Esophagus muscularis mucosa (tissue), 4 donors: Measurements from ENCODE around the gene EYA2. TPM values are rescaled to one million over a fixed set of nuclear protein-coding genes. Genes with fewer than 3 reads are reported as not detected.
"Not testable (repeated sequence)": the region's sequence is repeated elsewhere in the genome, so short reads cannot be mapped to it uniquely, and the experiment has no call there.

ENCODE experiments used
- DNase-seq: peaks from one replicate; pipeline ENCODE4 v3.0.0-alpha.2; 2017; ENCODE audit errors: extremely low spot score
- H3K27ac ChIP-seq, 4 donors: fragments of 200-600 bp; sonication (generic); replicated peaks in 1 of 4; 1 replicate in 3 of 4; 2 replicates in 1 of 4; pipeline ENCODE4 v1.5.1; 2016 to 2019; ENCODE audit warnings: mild to moderate bottlenecking in 1 of 4
- H3K27me3 ChIP-seq, 4 donors: fragments of 200-600 bp; sonication (generic); one replicate each; pipeline versions ENCODE4 v1.5.1 to v1.6.0; 2016 to 2019
- H3K36me3 ChIP-seq, 4 donors: fragments of 200-600 bp; sonication (generic); one replicate each; pipeline ENCODE4 v1.5.1; 2016 to 2019
- H3K4me1 ChIP-seq, 4 donors: fragments of 200-600 bp; sonication (generic); one replicate each; pipeline ENCODE4 v1.5.1; 2016 to 2019
- H3K4me3 ChIP-seq, 4 donors: fragments of 200-600 bp; sonication (generic); 1 replicate in 2 of 4; 2 replicates in 2 of 4; pipeline ENCODE4 v1.5.1; 2016 to 2019; ENCODE audit warnings: mild to moderate bottlenecking in 4 of 4, moderate library complexity in 1 of 4
- H3K9me3 ChIP-seq, 4 donors: fragments of 200-600 bp; sonication (generic); 1 replicate in 3 of 4; 2 replicates in 1 of 4; pipeline ENCODE4 v1.5.1; 2016 to 2019
- CTCF ChIP-seq, 3 experiments: fragments of 200-600 bp in 2 of 3; fragments of 450-650 bp in 1 of 3; sonication (generic) in 2 of 3; IDR thresholded peaks; one replicate each; pipeline ENCODE4 v1.5.1; 2017 to 2019; ENCODE audit warnings: antibody characterized with exemption in 3 of 3, mild to moderate bottlenecking in 2 of 3, moderate library complexity in 1 of 3
- EP300 ChIP-seq: sonication (generic); formaldehyde crosslinking; IDR thresholded peaks from one replicate; pipeline ENCODE4 v1.6.1; 2017; ENCODE audit warnings: antibody characterized with exemption
- POLR2A ChIP-seq: fragments of 450-650 bp; IDR thresholded peaks from one replicate; pipeline ENCODE4 v1.6.1; 2017; ENCODE audit warnings: antibody characterized with exemption, moderate library complexity, mild to moderate bottlenecking, low read depth
- POLR2AphosphoS5 ChIP-seq, 2 donors: sonication (generic); formaldehyde crosslinking; IDR thresholded peaks; one replicate each; pipeline ENCODE4 v1.6.1; 2017; ENCODE audit warnings: antibody characterized with exemption in 2 of 2
- WGBS: methylation state at CpG from one replicate; pipeline ENCODE4 v1.1.5; 2018; 5-methylcytosine and 5-hydroxymethylcytosine counted together
- intact Hi-C: fragments of 100-400 bp; cut with DNase I; formaldehyde crosslinking; loops from one replicate; pipeline ENCODE4 v1.15.1; 2023
- total RNA-seq, 4 donors: library from RNA; depleted of rRNA; stranded (reverse); fragments of >200 nt; gene quantifications; one replicate each; pipeline versions ENCODE4 v1.1.0 to v1.2.1, GENCODE V29; 2016

EYA2 gene
- total RNA-seq, 4 donors from 2014 or later: 1.2 to 5.9 (median 4.2) TPM

- TF ChIP-seq POLR2A: no peak
- TF ChIP-seq CTCF (IDR thresholded peaks at IDR 0.05): no peak
- no peak for TF ChIP-seq POLR2AphosphoS5 (IDR thresholded peaks at IDR 0.05)
- TF ChIP-seq EP300: no peak
- H3K4me1 ChIP-seq: no peaks in the 10 kb centered on the region
- H3K36me3 ChIP-seq: no peaks in the 10 kb centered on the region
- no peak for DNase-seq
- H3K27ac ChIP-seq: no peak overlapping the region
- H3K9me3 ChIP-seq: no peaks in the 10 kb centered on the region
- no peak overlapping the region for H3K4me3 ChIP-seq
- WGBS: 73% methylated on average over 4 of the region's 4 CpGs
- H3K27me3 ChIP-seq: peaks cover 0 to 10% (median 0%) of the 10 kb centered on the region in 4 donors
- intact Hi-C loops: no loop called here
These were observed 19.6 kb upstream of the EYA2 start for GRCh38 chr20:46875059-46875458.

- WGBS: 82% methylated on average over 5 of the region's 5 CpGs
- H3K27ac ChIP-seq: no peak overlapping the region
- no peaks in the 10 kb centered on the region for H3K36me3 ChIP-seq
- DNase-seq: no peak
- peaks cover 0 to 13% (median 11%) of the 10 kb centered on the region in 4 donors for H3K4me1 ChIP-seq
- intact Hi-C loops: no loop called here
- H3K9me3 ChIP-seq: no peaks in the 10 kb centered on the region
- peaks cover 0 to 11% (median 0%) of the 10 kb centered on the region in 4 donors for H3K27me3 ChIP-seq
- no peak overlapping the region for H3K4me3 ChIP-seq
- TF ChIP-seq EP300 (no peak), POLR2A (no peak), CTCF (IDR thresholded peaks at IDR 0.05) (no peak), POLR2AphosphoS5 (IDR thresholded peaks at IDR 0.05) (no peak)
These were observed 15.3 kb upstream of the EYA2 start for GRCh38 chr20:46879386-46879785.

GRCh38 chr20:46879963-46880362 lies 14.7 kb upstream of the EYA2 start:
- H3K27ac ChIP-seq, H3K9me3 ChIP-seq, DNase-seq, intact Hi-C loops, H3K36me3 ChIP-seq, H3K4me3 ChIP-seq: not testable (repeated sequence)
- peaks cover 0 to 16% (median 13%) of the 10 kb centered on the region in 4 donors for H3K4me1 ChIP-seq
- H3K27me3 ChIP-seq: peaks cover 0 to 11% (median 0%) of the 10 kb centered on the region in 4 donors
- 93% methylated on average over 5 of the region's 5 CpGs for WGBS

- no peak for TF ChIP-seq CTCF (IDR thresholded peaks at IDR 0.05)
- no peak for TF ChIP-seq POLR2AphosphoS5 (IDR thresholded peaks at IDR 0.05)
- TF ChIP-seq EP300: no peak
- no peak for TF ChIP-seq POLR2A
- intact Hi-C loops: no loop called here
- peaks cover 0 to 11% (median 0%) of the 10 kb centered on the region in 4 donors for H3K27me3 ChIP-seq
- H3K4me3 ChIP-seq: no peak overlapping the region
- no peak overlapping the region for H3K27ac ChIP-seq
- WGBS: 23% methylated on average over 6 of the region's 6 CpGs
- no peaks in the 10 kb centered on the region for H3K36me3 ChIP-seq
- DNase-seq: no peak
- H3K9me3 ChIP-seq: no peaks in the 10 kb centered on the region
- H3K4me1 ChIP-seq: peaks cover 0 to 16% (median 13%) of the 10 kb centered on the region in 4 donors
These were observed 10.8 kb upstream of the EYA2 start for GRCh38 chr20:46883892-46884291.

GRCh38 chr20:46890682-46891081 lies 4.0 kb upstream of the EYA2 start:
- no peak for DNase-seq
- Histone ChIP-seq H3K4me3 (no peak overlapping the region), H3K36me3 (no peaks in the 10 kb centered on the region), H3K9me3 (peaks cover 0 to 17% (median 13%) of the 10 kb centered on the region in 4 donors), H3K27me3 (peaks cover 0 to 27% (median 3%) of the 10 kb centered on the region in 4 donors), H3K4me1 (peaks cover 0 to 16% (median 9%) of the 10 kb centered on the region in 4 donors), H3K27ac (no peak overlapping the region)
- TF ChIP-seq CTCF (IDR thresholded peaks at IDR 0.05): no peak
- TF ChIP-seq POLR2A: no peak
- no peak for TF ChIP-seq POLR2AphosphoS5 (IDR thresholded peaks at IDR 0.05)
- no peak for TF ChIP-seq EP300
- intact Hi-C loops: no loop called here
